Liver (tissue), 9 donors: ENCODE data around the gene COPZ2. TPM values are rescaled to one million over a fixed set of nuclear protein-coding genes. Genes with fewer than 3 reads are reported as not detected.
A peak's percentile ranks its signal among the peaks of the same experiment; 100 is the strongest.

Source experiments
- DNase-seq: peaks from one replicate; pipeline ENCODE4 v3.0.0-alpha.2; 2017; ENCODE audit warnings: low spot score
- H3K27ac ChIP-seq, 2 donors: one replicate each; pipeline ENCODE4 v1.7.0; 2013; ENCODE audit warnings: inconsistent platforms in 2 of 2, low read length in 2 of 2, control low read depth in 1 of 2, low read depth in 1 of 2, mild to moderate bottlenecking in 1 of 2
- H3K27me3 ChIP-seq, 4 donors: one replicate each; pipeline versions ENCODE4 v1.6.1 to v1.7.0; 2013; ENCODE audit warnings: low read length in 3 of 4, inconsistent platforms in 1 of 4, mild to moderate bottlenecking in 1 of 4, moderate library complexity in 1 of 4; ENCODE audit not compliant: control insufficient read depth in 4 of 4, insufficient read depth in 4 of 4
- H3K36me3 ChIP-seq, 4 donors: one replicate each; pipeline versions ENCODE4 v1.6.1 to v1.7.0; 2013; ENCODE audit warnings: low read length in 3 of 4, mild to moderate bottlenecking in 3 of 4, low read depth in 1 of 4, moderate library complexity in 1 of 4; ENCODE audit not compliant: control insufficient read depth in 4 of 4, insufficient read depth in 3 of 4
- H3K4me1 ChIP-seq, 4 donors: one replicate each; pipeline versions ENCODE4 v1.6.1 to v1.7.0; 2013; ENCODE audit warnings: low read length in 3 of 4, mild to moderate bottlenecking in 3 of 4, moderate library complexity in 1 of 4; ENCODE audit not compliant: control insufficient read depth in 4 of 4, insufficient read depth in 4 of 4
- H3K4me3 ChIP-seq, 3 donors: one replicate each; pipeline versions ENCODE4 v1.6.1 to v1.7.0; 2013; ENCODE audit warnings: low read length in 3 of 3, control low read depth in 1 of 3, low read depth in 1 of 3, mild to moderate bottlenecking in 1 of 3
- H3K9ac ChIP-seq, 2 donors: one replicate each; pipeline ENCODE4 v1.7.0; 2013; ENCODE audit warnings: low read length in 2 of 2, mild to moderate bottlenecking in 2 of 2, moderate library complexity in 2 of 2, control low read depth in 1 of 2, low read depth in 1 of 2
- H3K9me3 ChIP-seq, 4 donors: one replicate each; pipeline versions ENCODE4 v1.6.1 to v1.7.0; 2013; ENCODE audit warnings: low read length in 3 of 4; ENCODE audit not compliant: control insufficient read depth in 4 of 4
- ATF3 ChIP-seq: IDR thresholded peaks from 2 replicates; pipeline ENCODE4 v1.6.1; 2016; ENCODE audit warnings: antibody characterized with exemption
- CTCF ChIP-seq: fragments of 150-350 bp; IDR thresholded peaks from 2 replicates; pipeline ENCODE4 v1.5.1; 2017; ENCODE audit warnings: improper control_type of control experiment, low read depth, low read length; ENCODE audit not compliant: missing input control
- EGR1 ChIP-seq, 2 donors: IDR thresholded peaks; 2 replicates each; pipeline ENCODE4 v1.6.1; 2016 to 2018; ENCODE audit warnings: antibody characterized with exemption in 2 of 2, low read depth in 2 of 2
- FOXA1 ChIP-seq: IDR thresholded peaks from 2 replicates; pipeline ENCODE4 v1.6.1; 2016; ENCODE audit warnings: antibody characterized with exemption
- FOXA2 ChIP-seq: IDR thresholded peaks from 2 replicates; pipeline ENCODE4 v1.6.1; 2016; ENCODE audit warnings: antibody characterized with exemption
- GABPA ChIP-seq, 2 donors: IDR thresholded peaks in 1 of 2; conservative IDR thresholded peaks in 1 of 2; 2 replicates each; pipeline ENCODE4 v1.6.1; 2016; ENCODE audit warnings: antibody characterized with exemption in 2 of 2, mild to moderate bottlenecking in 1 of 2, moderate library complexity in 1 of 2
- HNF4A ChIP-seq, 2 donors: conservative IDR thresholded peaks; 2 replicates each; pipeline ENCODE4 v1.6.1; 2016; ENCODE audit warnings: antibody characterized with exemption in 2 of 2, mild to moderate bottlenecking in 2 of 2
- HNF4G ChIP-seq: IDR thresholded peaks from 2 replicates; pipeline ENCODE4 v1.6.1; 2016; ENCODE audit warnings: antibody characterized with exemption
- JUND ChIP-seq, 2 donors: IDR thresholded peaks; 2 replicates each; pipeline ENCODE4 v1.6.1; 2016; ENCODE audit warnings: antibody characterized with exemption in 2 of 2
- NR2F2 ChIP-seq: IDR thresholded peaks from 2 replicates; pipeline ENCODE4 v1.6.1; 2016; ENCODE audit warnings: antibody characterized with exemption
- RAD21 ChIP-seq, 2 donors: IDR thresholded peaks; 2 replicates each; pipeline ENCODE4 v1.6.1; 2016; ENCODE audit warnings: antibody characterized with exemption in 2 of 2, mild to moderate bottlenecking in 2 of 2
- REST ChIP-seq: IDR thresholded peaks from 2 replicates; pipeline ENCODE4 v1.6.1; 2016; ENCODE audit warnings: antibody characterized with exemption, mild to moderate bottlenecking
- RXRA ChIP-seq, 2 donors: IDR thresholded peaks; 2 replicates each; pipeline ENCODE4 v1.6.1; 2017 to 2018; ENCODE audit warnings: antibody characterized with exemption in 2 of 2, mild to moderate bottlenecking in 1 of 2
- SP1 ChIP-seq: IDR thresholded peaks from 2 replicates; pipeline ENCODE4 v1.6.1; 2018; ENCODE audit warnings: antibody characterized with exemption, mild to moderate bottlenecking
- TAF1 ChIP-seq: conservative IDR thresholded peaks from 2 replicates; pipeline ENCODE4 v1.6.1; 2016; ENCODE audit warnings: antibody characterized with exemption, mild to moderate bottlenecking
- YY1 ChIP-seq: IDR thresholded peaks from 2 replicates; pipeline ENCODE4 v1.6.1; 2016; ENCODE audit warnings: antibody characterized with exemption, mild to moderate bottlenecking
- ZBTB33 ChIP-seq: IDR thresholded peaks from 2 replicates; pipeline ENCODE4 v1.6.1; 2016; ENCODE audit warnings: antibody characterized with exemption
- WGBS: extraction: QIAGEN DNeasy Blood & Tissue Kit; methylation state at CpG from one replicate; pipeline ENCODE4 v1.1.7; 2013; 5-methylcytosine and 5-hydroxymethylcytosine counted together
- polyA plus RNA-seq, 2 donors: library from polyadenylated mRNA; stranded (reverse) in 1 of 2; unstranded in 1 of 2; fragments of 200-250 nt in 1 of 2; fragments of >200 nt in 1 of 2; fragmentation: Nextera tagmentation in 1 of 2; extraction: Ambion mirVana in 1 of 2; gene quantifications; one replicate each; pipeline versions ENCODE4 v1.2.1 to v1.2.3, GENCODE V29; 2013 to 2015
- total RNA-seq, 2 donors: library from RNA; depleted of rRNA; stranded (reverse); fragments of >200 nt; gene quantifications; one replicate each; pipeline ENCODE4 v1.2.3, GENCODE V29; 2014
- TF ChIP-seq, protein P1 (sequence below): IDR thresholded peaks from 2 replicates; pipeline ENCODE4 v1.6.1; 2016; ENCODE audit warnings: antibody characterized with exemption
- donor health status: healthy.
- donor health status: healthy.
- donor health status: healthy.
- donor health status: healthy.
- donor health status: healthy.

The COPZ2 gene
- total and polyA plus RNA-seq, 4 donors = 2.6 to 38.1 (median 17.8) TPM

DNA sequence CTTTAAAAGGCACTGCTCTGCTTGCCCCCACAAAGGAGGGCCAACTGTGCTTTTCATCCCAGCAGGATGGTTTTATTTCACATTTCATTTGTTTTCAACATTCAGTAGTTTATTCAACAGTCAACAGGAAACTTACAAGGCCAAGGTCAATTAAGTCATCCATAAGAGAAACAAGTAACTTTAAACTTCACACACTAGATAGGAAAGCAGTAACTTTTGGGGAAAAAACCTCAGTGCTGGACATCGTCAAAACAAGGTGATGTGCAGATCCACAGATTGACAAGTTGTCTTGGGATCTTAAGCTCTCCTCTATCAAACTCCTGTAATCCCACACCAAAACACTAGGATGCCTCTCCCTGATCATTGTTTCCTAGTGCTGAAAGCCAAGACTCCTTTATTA, 29.1 kb upstream of the COPZ2 start (continued):
- TF ChIP-seq, protein P1, sequence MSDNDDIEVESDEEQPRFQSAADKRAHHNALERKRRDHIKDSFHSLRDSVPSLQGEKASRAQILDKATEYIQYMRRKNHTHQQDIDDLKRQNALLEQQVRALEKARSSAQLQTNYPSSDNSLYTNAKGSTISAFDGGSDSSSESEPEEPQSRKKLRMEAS = no peak
- no peak for TF ChIP-seq GABPA (IDR thresholded peaks at IDR 0.05 in 1 of 2, conservative IDR thresholded peaks at IDR 0.05 in 1 of 2)
- TF ChIP-seq RXRA (IDR thresholded peaks at IDR 0.05) = no peak
- TF ChIP-seq JUND (IDR thresholded peaks at IDR 0.05) = no peak
- no peak for TF ChIP-seq NR2F2
- no peak for TF ChIP-seq RAD21 (IDR thresholded peaks at IDR 0.05)
- TF ChIP-seq SP1 = no peak
- no peak for TF ChIP-seq HNF4A (conservative IDR thresholded peaks at IDR 0.05)
- TF ChIP-seq TAF1 = no peak
- no peak for TF ChIP-seq FOXA2

DNA sequence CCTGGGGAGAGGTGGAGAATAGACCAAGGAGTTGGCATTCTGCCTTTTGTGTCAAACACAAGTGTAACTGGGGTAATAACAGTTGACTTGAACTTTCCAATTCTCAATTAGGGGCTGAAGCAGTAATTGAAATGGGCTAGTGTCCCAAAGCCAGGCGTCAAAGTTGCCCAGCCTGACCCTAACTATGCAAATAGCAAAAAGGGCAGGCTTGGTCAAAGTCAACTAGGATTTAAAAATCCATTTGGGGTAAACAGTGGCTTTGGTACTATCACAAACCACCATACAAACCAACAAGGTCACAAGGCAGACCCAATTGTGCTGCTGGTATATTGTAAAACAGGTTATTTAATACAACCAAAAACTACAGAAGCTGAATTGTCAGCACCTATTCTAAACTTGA, 28.6 kb upstream of the COPZ2 start:
- Histone ChIP-seq H3K27me3 (no peaks in the 10 kb centered on the region), H3K4me1 (peaks cover 7 to 55% (median 48%) of the 10 kb centered on the region in 4 donors), H3K27ac (peak overlapping the region; percentile 43 to 85), H3K9me3 (no peaks in the 10 kb centered on the region), H3K9ac (peak overlapping the region in 1 of 2 donors; percentile 69), H3K36me3 (peaks cover 3 to 14% (median 10%) of the 10 kb centered on the region in 4 donors), H3K4me3 (no peak overlapping the region)
- 33% methylated on average over 1 of the region's 1 CpG for WGBS
- DNase-seq = no peak
- peak; percentile 53 for TF ChIP-seq FOXA1
- no peak for TF ChIP-seq CTCF
- TF ChIP-seq JUND (IDR thresholded peaks at IDR 0.05) = no peak
- TF ChIP-seq HNF4G = peak; percentile 19
- peak; percentile 89 for TF ChIP-seq FOXA2
- no peak for TF ChIP-seq RAD21 (IDR thresholded peaks at IDR 0.05)
- no peak for TF ChIP-seq ATF3
- TF ChIP-seq, protein P1 = no peak
- TF ChIP-seq GABPA (IDR thresholded peaks at IDR 0.05 in 1 of 2, conservative IDR thresholded peaks at IDR 0.05 in 1 of 2) = no peak
- TF ChIP-seq YY1 = peak; percentile 31
- no peak for TF ChIP-seq EGR1 (IDR thresholded peaks at IDR 0.05; ENCODE audit: low read depth in 2 of 2)
- TF ChIP-seq SP1 = peak; percentile 71
- TF ChIP-seq HNF4A (conservative IDR thresholded peaks at IDR 0.05) = peak; percentile 67 to 82
- TF ChIP-seq ZBTB33 = no peak
- peak; percentile 75 to 87 for TF ChIP-seq RXRA (IDR thresholded peaks at IDR 0.05)
- TF ChIP-seq NR2F2 = no peak
- TF ChIP-seq TAF1 = no peak
- peak; percentile 47 for TF ChIP-seq REST
